ENCODE measurements around the gene DOCK1. TPM values are rescaled to one million over a fixed set of nuclear protein-coding genes. Genes with fewer than 3 reads are reported as not detected.
A peak's percentile ranks its signal among the peaks of the same experiment; 100 is the strongest.

Gene DOCK1
- total RNA-seq, 2 donors from 2014 or later: 72.4 to 89.3 TPM

DNA sequence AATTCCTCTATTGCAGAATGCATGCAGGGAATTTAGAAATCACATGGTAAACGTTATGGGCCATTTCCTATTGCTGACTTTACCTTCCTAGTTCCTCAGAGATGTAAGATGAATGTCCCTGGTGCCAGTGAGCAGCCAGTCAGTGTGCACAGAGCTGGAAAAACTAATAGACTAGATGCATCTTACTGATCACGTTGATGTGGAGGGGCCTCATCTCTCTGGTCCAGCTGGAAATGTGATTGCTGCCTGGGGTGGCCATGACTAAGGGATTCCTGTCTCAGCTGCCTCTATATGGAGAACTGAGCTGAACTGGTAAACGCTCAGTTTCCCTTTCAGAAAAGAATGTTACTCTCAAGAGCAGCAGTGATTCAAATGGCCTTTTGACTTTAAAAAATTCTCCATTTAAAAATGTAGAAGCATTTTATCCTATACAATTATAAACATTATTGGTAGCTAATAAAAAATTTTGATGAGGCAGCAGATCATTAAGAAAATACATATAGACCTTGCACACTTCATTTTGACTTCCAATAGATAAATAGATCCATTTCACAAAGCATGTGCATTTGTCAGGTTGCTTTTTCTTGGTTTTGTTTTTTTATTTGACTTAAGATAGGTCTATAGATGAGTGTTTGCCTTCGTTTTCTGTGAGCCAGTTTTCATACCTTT, 371.7 kb downstream of the DOCK1 start:
- peaks cover 4% of the 10 kb centered on the region for H3K4me1 Mint-ChIP-seq
- Histone ChIP-seq H3K27me3 (ENCODE audit: control insufficient read depth, insufficient read depth, low read length, poor library complexity, severe bottlenecking) (no peaks in the 10 kb centered on the region), H3K9me3 (ENCODE audit: control insufficient read depth, low read length) (no peaks in the 10 kb centered on the region), H3K4me3 (ENCODE audit: low read length) (no peak overlapping the region), H3K27ac (ENCODE audit: low read depth, low read length) (no peak overlapping the region), H3K4me1 (ENCODE audit: control insufficient read depth, insufficient read depth, low read length) (no peaks in the 10 kb centered on the region), H3K9ac (ENCODE audit: extremely low read depth, low read length, poor library complexity, severe bottlenecking) (no peak overlapping the region), H3K36me3 (ENCODE audit: control insufficient read depth, insufficient read depth, low read length) (peaks cover 17% of the 10 kb centered on the region)
- WGBS, 2 experiments (ENCODE audit: insufficient coverage in 1 of 2, insufficient read length in 1 of 2): 82% methylated on average over 3 to 4 of the region's 4 CpGs
- no peak overlapping the region for H3K4me3 Mint-ChIP-seq
- DNase-seq: no peak
- H3K27me3 Mint-ChIP-seq (ENCODE audit: insufficient read depth): no peaks in the 10 kb centered on the region
- H3K9me3 Mint-ChIP-seq: peaks cover 9% of the 10 kb centered on the region
- TF ChIP-seq, protein P1, sequence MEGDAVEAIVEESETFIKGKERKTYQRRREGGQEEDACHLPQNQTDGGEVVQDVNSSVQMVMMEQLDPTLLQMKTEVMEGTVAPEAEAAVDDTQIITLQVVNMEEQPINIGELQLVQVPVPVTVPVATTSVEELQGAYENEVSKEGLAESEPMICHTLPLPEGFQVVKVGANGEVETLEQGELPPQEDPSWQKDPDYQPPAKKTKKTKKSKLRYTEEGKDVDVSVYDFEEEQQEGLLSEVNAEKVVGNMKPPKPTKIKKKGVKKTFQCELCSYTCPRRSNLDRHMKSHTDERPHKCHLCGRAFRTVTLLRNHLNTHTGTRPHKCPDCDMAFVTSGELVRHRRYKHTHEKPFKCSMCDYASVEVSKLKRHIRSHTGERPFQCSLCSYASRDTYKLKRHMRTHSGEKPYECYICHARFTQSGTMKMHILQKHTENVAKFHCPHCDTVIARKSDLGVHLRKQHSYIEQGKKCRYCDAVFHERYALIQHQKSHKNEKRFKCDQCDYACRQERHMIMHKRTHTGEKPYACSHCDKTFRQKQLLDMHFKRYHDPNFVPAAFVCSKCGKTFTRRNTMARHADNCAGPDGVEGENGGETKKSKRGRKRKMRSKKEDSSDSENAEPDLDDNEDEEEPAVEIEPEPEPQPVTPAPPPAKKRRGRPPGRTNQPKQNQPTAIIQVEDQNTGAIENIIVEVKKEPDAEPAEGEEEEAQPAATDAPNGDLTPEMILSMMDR (conservative IDR thresholded peaks at IDR 0.05): no peak
- H3K36me3 Mint-ChIP-seq (ENCODE audit: low read depth): peaks cover 63% of the 10 kb centered on the region
- no peak overlapping the region for H3K27ac Mint-ChIP-seq

DNA sequence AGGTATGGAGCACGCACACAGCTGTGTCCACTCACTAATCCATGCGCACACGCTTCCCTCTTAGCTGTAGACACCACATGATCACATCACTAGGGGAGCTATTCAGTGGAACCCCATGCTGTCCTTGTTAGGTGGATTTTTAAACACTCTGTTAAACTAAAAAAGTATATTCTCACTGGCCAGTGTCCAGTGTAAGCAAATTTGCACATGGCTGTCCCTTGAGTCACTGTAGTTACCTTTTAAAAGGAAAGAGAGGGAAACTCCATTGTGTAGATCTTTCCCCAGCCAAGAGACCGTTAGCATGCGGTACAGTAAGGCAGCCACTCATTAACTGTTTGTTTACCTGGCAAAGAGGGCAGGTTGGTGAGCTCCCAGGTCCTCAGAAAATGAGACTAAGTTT, 372.8 kb downstream of the DOCK1 start:
- TF ChIP-seq, protein P1 (conservative IDR thresholded peaks at IDR 0.05): no peak
- peaks cover 10% of the 10 kb centered on the region for H3K36me3 ChIP-seq (ENCODE audit: control insufficient read depth, insufficient read depth, low read length)
- H3K27ac Mint-ChIP-seq: peak overlapping the region; percentile 37
- no peaks in the 10 kb centered on the region for H3K27me3 ChIP-seq (ENCODE audit: control insufficient read depth, insufficient read depth, low read length, poor library complexity, severe bottlenecking)
- H3K36me3 Mint-ChIP-seq (ENCODE audit: low read depth): peaks cover 52% of the 10 kb centered on the region
- peaks cover 9% of the 10 kb centered on the region for H3K9me3 Mint-ChIP-seq
- 90% methylated on average over 5 of the region's 5 CpGs; no CpG with 5 or more reads in 1 of the 2 experiments for WGBS, 2 experiments (ENCODE audit: insufficient coverage in 1 of 2, insufficient read length in 1 of 2)
- H3K4me1 Mint-ChIP-seq: peaks cover 4% of the 10 kb centered on the region
- no peak overlapping the region for H3K4me3 ChIP-seq (ENCODE audit: low read length)
- H3K27ac ChIP-seq (ENCODE audit: low read depth, low read length): no peak overlapping the region
- H3K9ac ChIP-seq (ENCODE audit: extremely low read depth, low read length, poor library complexity, severe bottlenecking): no peak overlapping the region
- no peaks in the 10 kb centered on the region for H3K27me3 Mint-ChIP-seq (ENCODE audit: insufficient read depth)
- no peaks in the 10 kb centered on the region for H3K9me3 ChIP-seq (ENCODE audit: control insufficient read depth, low read length)
- H3K4me3 Mint-ChIP-seq: no peak overlapping the region
- H3K4me1 ChIP-seq (ENCODE audit: control insufficient read depth, insufficient read depth, low read length): no peaks in the 10 kb centered on the region
- no peak for DNase-seq

DNA sequence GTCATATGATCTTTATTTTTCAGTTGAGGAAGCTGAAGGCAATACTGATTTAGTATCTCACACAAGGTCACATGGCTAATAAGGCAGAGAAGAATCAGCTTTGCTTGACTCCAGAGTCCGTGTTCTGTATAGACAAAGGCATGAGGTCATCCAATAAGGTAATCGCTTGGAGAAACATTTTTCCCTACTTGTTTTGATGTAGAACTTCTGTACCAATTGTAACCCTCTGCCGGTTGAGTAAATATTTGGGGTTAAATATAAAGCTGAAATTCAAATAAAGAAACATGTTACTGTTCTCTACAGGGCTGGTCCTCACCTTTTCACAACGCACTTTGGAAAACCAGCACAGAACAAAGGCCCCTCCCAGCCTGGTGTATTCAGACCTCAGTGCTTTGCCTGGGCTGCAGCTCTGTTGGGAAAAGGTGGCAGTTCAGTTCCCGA, 374.1 kb downstream of the DOCK1 start:
- H3K4me3 Mint-ChIP-seq: no peak overlapping the region
- H3K4me1 Mint-ChIP-seq: peaks cover 4% of the 10 kb centered on the region
- TF ChIP-seq, protein P1 (conservative IDR thresholded peaks at IDR 0.05): no peak
- no peaks in the 10 kb centered on the region for H3K4me1 ChIP-seq (ENCODE audit: control insufficient read depth, insufficient read depth, low read length)
- no peaks in the 10 kb centered on the region for H3K27me3 ChIP-seq (ENCODE audit: control insufficient read depth, insufficient read depth, low read length, poor library complexity, severe bottlenecking)
- H3K27ac ChIP-seq (ENCODE audit: low read depth, low read length): no peak overlapping the region
- H3K4me3 ChIP-seq (ENCODE audit: low read length): no peak overlapping the region
- H3K9me3 Mint-ChIP-seq: peaks cover 9% of the 10 kb centered on the region
- H3K36me3 Mint-ChIP-seq (ENCODE audit: low read depth): peaks cover 51% of the 10 kb centered on the region
- peaks cover 10% of the 10 kb centered on the region for H3K36me3 ChIP-seq (ENCODE audit: control insufficient read depth, insufficient read depth, low read length)
- WGBS, 2 experiments (ENCODE audit: insufficient coverage in 1 of 2, insufficient read length in 1 of 2): 92 to 96% methylated on average over 3 to 5 of the region's 5 CpGs
- no peaks in the 10 kb centered on the region for H3K9me3 ChIP-seq (ENCODE audit: control insufficient read depth, low read length)
- H3K27me3 Mint-ChIP-seq (ENCODE audit: insufficient read depth): no peaks in the 10 kb centered on the region
- no peak for DNase-seq
- no peak overlapping the region for H3K27ac Mint-ChIP-seq
- H3K9ac ChIP-seq (ENCODE audit: extremely low read depth, low read length, poor library complexity, severe bottlenecking): no peak overlapping the region

All from endodermal cell (in vitro differentiated cells).